H9 (cell line): ENCODE results near the gene MSRB2. TPM values are rescaled to one million over a fixed set of nuclear protein-coding genes. Genes with fewer than 3 reads are reported as not detected.
A peak's percentile ranks its signal among the peaks of the same experiment; 100 is the strongest.

Source experiments
- DNase-seq: peaks from one replicate; pipeline ENCODE4 v3.0.0-alpha.2; 2017
- H2AFZ ChIP-seq: one replicate; pipeline ENCODE4 v1.6.1; 2013; ENCODE audit warnings: mild to moderate bottlenecking, low read length, control low read depth, moderate library complexity
- H2AK5ac ChIP-seq: 2 replicates; pipeline ENCODE4 v1.6.1; 2013; ENCODE audit warnings: low read length, control low read depth, mixed read lengths; ENCODE audit not compliant: insufficient read length
- H2BK120ac ChIP-seq: one replicate; pipeline ENCODE4 v1.6.1; 2013; ENCODE audit warnings: low read depth, mild to moderate bottlenecking, low read length, control low read depth, inconsistent platforms; ENCODE audit not compliant: poor library complexity, severe bottlenecking
- H2BK12ac ChIP-seq: 2 replicates; pipeline ENCODE4 v1.6.1; 2013; ENCODE audit warnings: low read length, control low read depth, mixed read lengths, low read depth; ENCODE audit not compliant: insufficient read length
- H2BK15ac ChIP-seq: 2 replicates; pipeline ENCODE4 v1.6.1; 2013; ENCODE audit warnings: low read depth, low read length, control low read depth
- H2BK20ac ChIP-seq: one replicate; pipeline ENCODE4 v1.6.1; 2013; ENCODE audit warnings: low read depth, mild to moderate bottlenecking, low read length, control low read depth, inconsistent platforms; ENCODE audit not compliant: poor library complexity, severe bottlenecking
- H2BK5ac ChIP-seq: 2 replicates; pipeline ENCODE4 v1.6.1; 2013; ENCODE audit warnings: low read length, control low read depth, mixed read lengths; ENCODE audit not compliant: insufficient read length
- H3K14ac ChIP-seq: 2 replicates; pipeline ENCODE4 v1.6.1; 2013; ENCODE audit warnings: low read length, control low read depth; ENCODE audit not compliant: insufficient read depth
- H3K18ac ChIP-seq: 2 replicates; pipeline ENCODE4 v1.6.1; 2013; ENCODE audit warnings: low read depth, mild to moderate bottlenecking, mixed read lengths, low read length, control low read depth; ENCODE audit not compliant: insufficient read length
- H3K23ac ChIP-seq: 2 replicates; pipeline ENCODE4 v1.6.1; 2013; ENCODE audit warnings: low read length, control low read depth, mixed read lengths, low read depth; ENCODE audit not compliant: insufficient read length
- H3K23me2 ChIP-seq: 2 replicates; pipeline ENCODE4 v1.6.1; 2013; ENCODE audit warnings: low read depth, mild to moderate bottlenecking, mixed read lengths, low read length, control low read depth; ENCODE audit not compliant: insufficient read length, poor library complexity, severe bottlenecking
- H3K27ac ChIP-seq: 2 replicates; pipeline ENCODE4 v1.5.1; 2013; ENCODE audit warnings: low read length, control low read depth, mixed read lengths, low read depth; ENCODE audit not compliant: insufficient read length
- H3K27me3 ChIP-seq: 2 replicates; pipeline ENCODE4 v1.6.1; 2013; ENCODE audit warnings: low read length, control low read depth, inconsistent platforms; ENCODE audit not compliant: insufficient read depth
- H3K4ac ChIP-seq: 2 replicates; pipeline ENCODE4 v1.6.1; 2013; ENCODE audit warnings: low read depth, mild to moderate bottlenecking, control low read depth, inconsistent platforms, low read length, moderate library complexity
- H3K4me1 ChIP-seq: 2 replicates; pipeline ENCODE4 v1.6.1; 2013; ENCODE audit warnings: low read length, control low read depth, inconsistent platforms; ENCODE audit not compliant: insufficient read depth
- H3K4me2 ChIP-seq: 2 replicates; pipeline ENCODE4 v1.6.1; 2013; ENCODE audit warnings: low read length, control low read depth, mixed read lengths; ENCODE audit not compliant: insufficient read length, insufficient read depth
- H3K56ac ChIP-seq: 2 replicates; pipeline ENCODE4 v1.6.1; 2013; ENCODE audit warnings: low read depth, mild to moderate bottlenecking, mixed read lengths, low read length, control low read depth; ENCODE audit not compliant: insufficient read length
- H3K79me1 ChIP-seq: 2 replicates; pipeline ENCODE4 v1.6.1; 2013; ENCODE audit warnings: low read depth, mild to moderate bottlenecking, moderate library complexity, low read length, control low read depth, inconsistent platforms; ENCODE audit not compliant: insufficient read depth, poor library complexity, severe bottlenecking
- H3K79me2 ChIP-seq: 2 replicates; pipeline ENCODE4 v1.6.1; 2013; ENCODE audit warnings: low read length, control low read depth, inconsistent platforms; ENCODE audit not compliant: insufficient read depth
- H3K9ac ChIP-seq: 2 replicates; pipeline ENCODE4 v1.6.1; 2013; ENCODE audit warnings: low read length, control low read depth, mixed read lengths; ENCODE audit not compliant: insufficient read length; ENCODE audit errors: extremely low read depth
- H3K9me3 ChIP-seq: one replicate; pipeline ENCODE4 v1.6.1; 2013; ENCODE audit warnings: low read depth, low read length, inconsistent platforms; ENCODE audit not compliant: control insufficient read depth
- H3T11ph ChIP-seq: one replicate; pipeline ENCODE4 v1.6.1; 2013; ENCODE audit warnings: mild to moderate bottlenecking, low read length, control low read depth, inconsistent platforms
- H4K20me1 ChIP-seq: one replicate; pipeline ENCODE4 v1.6.1; 2013; ENCODE audit not compliant: control insufficient read depth, insufficient read length, insufficient read depth
- H4K5ac ChIP-seq: 2 replicates; pipeline ENCODE4 v1.6.1; 2013; ENCODE audit warnings: low read depth, mild to moderate bottlenecking, mixed read lengths, low read length, control low read depth; ENCODE audit not compliant: insufficient read length
- H4K8ac ChIP-seq: replicated peaks from 2 replicates; pipeline ENCODE4 v1.6.1; 2013; ENCODE audit warnings: low read length, control low read depth, mixed read lengths, low read depth; ENCODE audit not compliant: insufficient read length
- H4K91ac ChIP-seq: 2 replicates; pipeline ENCODE4 v1.6.1; 2013; ENCODE audit warnings: low read depth, mild to moderate bottlenecking, moderate library complexity, mixed read lengths, low read length, control low read depth; ENCODE audit not compliant: insufficient read length
- H3K27ac Mint-ChIP-seq, 3 experiments: 2 replicates in 2 of 3; 3 replicates in 1 of 3; pipeline ENCODE4 v1.8.0; 2020 to 2021; ENCODE audit warnings: mixed read lengths in 3 of 3, mild to moderate bottlenecking in 1 of 3, moderate library complexity in 1 of 3
- H3K27me3 Mint-ChIP-seq: 2 replicates; pipeline ENCODE4 v1.8.0; 2021; ENCODE audit warnings: low read depth, mild to moderate bottlenecking, moderate library complexity, mixed read lengths
- H3K36me3 Mint-ChIP-seq, 3 experiments: 2 replicates in 2 of 3; 3 replicates in 1 of 3; pipeline ENCODE4 v1.8.0; 2020 to 2021; ENCODE audit warnings: low read depth in 3 of 3, mixed read lengths in 3 of 3; ENCODE audit not compliant: insufficient read depth in 1 of 3
- H3K4me1 Mint-ChIP-seq, 2 experiments: 2 replicates each; pipeline ENCODE4 v1.8.0; 2020; ENCODE audit warnings: mixed read lengths in 2 of 2
- H3K4me3 Mint-ChIP-seq, 2 experiments: 2 replicates in 1 of 2; 3 replicates in 1 of 2; pipeline ENCODE4 v1.8.0; 2020 to 2021; ENCODE audit warnings: mild to moderate bottlenecking in 2 of 2, mixed read lengths in 2 of 2, moderate library complexity in 1 of 2
- H3K9me3 Mint-ChIP-seq, 2 experiments: 2 replicates in 1 of 2; 3 replicates in 1 of 2; pipeline ENCODE4 v1.8.0; 2020; ENCODE audit warnings: mild to moderate bottlenecking in 2 of 2, mixed read lengths in 2 of 2, moderate library complexity in 1 of 2
- CTCF ChIP-seq: fragments of 200-600 bp; sonication (generic); conservative IDR thresholded peaks from 3 replicates; pipeline ENCODE4 v1.8.0; 2021; ENCODE audit warnings: antibody characterized with exemption, mild to moderate bottlenecking
- WGBS: extraction: QIAGEN DNeasy Blood & Tissue Kit; methylation state at CpG from one replicate; pipeline ENCODE4 v1.1.7; 2013; ENCODE audit warnings: missing lambda C conversion rate, low lambda C conversion rate, mixed read lengths; ENCODE audit not compliant: insufficient read length; ENCODE audit errors: extremely low coverage; 5-methylcytosine and 5-hydroxymethylcytosine counted together
- total RNA-seq: library from RNA; stranded (reverse); gene quantifications from 2 replicates; pipeline ENCODE4 v1.2.1, GENCODE V29; 2021

The MSRB2 gene
- total RNA-seq, 1 experiment from 2014 or later, result 18.0 TPM

- Histone ChIP-seq H3K27ac (no peak overlapping the region), H3K79me2 (no peaks in the 10 kb centered on the region), H3K14ac (peak overlapping the region; percentile 94; the same call in 1 of the 2 replicates), H3K4me1 (peaks cover 12% of the 10 kb centered on the region), H3K9me3 (no peaks in the 10 kb centered on the region), H3K9ac (peak overlapping the region; percentile 39), H2BK120ac (no peak overlapping the region), H3K4ac (no peak overlapping the region), H3K23me2 (peaks cover 3% of the 10 kb centered on the region), H4K8ac (no peak overlapping the region), H2AFZ (no peak overlapping the region), H2BK15ac (no peak overlapping the region), H3K27me3 (no peaks in the 10 kb centered on the region), H4K5ac (no peak overlapping the region), H3K23ac (no peak overlapping the region), H3K4me2 (peak overlapping the region; percentile 76), H2BK20ac (no peak overlapping the region), H2AK5ac (no peak overlapping the region), H3K56ac (no peak overlapping the region), H2BK12ac (no peak overlapping the region), H3T11ph (no peak overlapping the region), H2BK5ac (no peak overlapping the region), H3K18ac (no peak overlapping the region), H4K20me1 (no peaks in the 10 kb centered on the region), H3K79me1 (no peaks in the 10 kb centered on the region), H4K91ac (no peak overlapping the region)
- no peak for DNase-seq
- no peaks in the 10 kb centered on the region for H3K27me3 Mint-ChIP-seq
- peak overlapping the region; percentile 28 to 96 (median 93); a peak in 5 of 7 replicates for H3K27ac Mint-ChIP-seq
- peaks cover 0 to 13% (median 10%) of the 10 kb centered on the region in 3 experiments; a peak in 5 of 7 replicates for H3K36me3 Mint-ChIP-seq
- TF ChIP-seq CTCF, result 0 out of 3 replicates have a peak, but pooled peaks have one; percentile 29
- H3K4me1 Mint-ChIP-seq, result peaks cover 24 to 34% of the 10 kb centered on the region in 2 experiments
- WGBS, result no CpG with 5 or more reads among the region's 21 CpGs
- peak overlapping the region; percentile 83 to 91 for H3K4me3 Mint-ChIP-seq
- peaks cover 14 to 16% of the 10 kb centered on the region in 2 experiments for H3K9me3 Mint-ChIP-seq
Measured at GRCh38 chr10:23095966-23096801, 805 bp downstream of the MSRB2 start.
